OCI-LY7 (cell line): ENCODE measurements around the gene MIEF2. TPM values are rescaled to one million over a fixed set of nuclear protein-coding genes. Genes with fewer than 3 reads are reported as not detected.

Experiments
- BruUV-seq: library from RNA; stranded (reverse); fragments of 400-500 nt; replicated peaks from 2 replicates; lab custom pipeline; 2021; lab: Mats Ljungman, UMichigan
- CTCF ChIA-PET: fragments of 300-600 bp; sonication (Branson Sonifier 250); formaldehyde crosslinking; loops from one replicate; lab custom pipeline; 2022; ENCODE audit warnings: antibody characterized with exemption; ENCODE audit not compliant: unreplicated experiment; lab: Charles Lee
- POLR2A ChIA-PET: fragments of 300-600 bp; sonication (Branson Sonifier 250); formaldehyde crosslinking; loops from one replicate; lab custom pipeline; 2022; ENCODE audit warnings: antibody characterized with exemption; lab: Charles Lee
- DNase-seq: peaks from one replicate; pipeline ENCODE4 v3.0.0-alpha.2; 2015; ENCODE audit warnings: low spot score
- H2AFZ ChIP-seq: fragments of 200-600 bp; sonication (generic), shearing (Covaris generic); 2 replicates; pipeline ENCODE4 v1.6.1; 2014; ENCODE audit warnings: mild to moderate bottlenecking, antibody characterized with exemption, low read length, moderate library complexity
- H3K27ac ChIP-seq: fragments of 200-600 bp; sonication (generic); 2 replicates; pipeline ENCODE4 v1.5.1; 2014; ENCODE audit warnings: mixed run types, low read depth, mild to moderate bottlenecking, moderate library complexity, low read length, inconsistent platforms; ENCODE audit not compliant: poor library complexity, severe bottlenecking
- H3K36me3 ChIP-seq: fragments of 200-600 bp; sonication (generic); 2 replicates; pipeline ENCODE4 v1.6.1; 2014; ENCODE audit warnings: mild to moderate bottlenecking, antibody characterized with exemption, low read length, moderate library complexity, mixed read lengths; ENCODE audit not compliant: insufficient read depth
- H3K4me1 ChIP-seq: fragments of 200-600 bp; sonication (generic); 2 replicates; pipeline ENCODE4 v1.5.1; 2014; ENCODE audit warnings: mild to moderate bottlenecking, low read length; ENCODE audit not compliant: insufficient read depth, poor library complexity, severe bottlenecking
- H3K4me2 ChIP-seq: fragments of 200-600 bp; sonication (generic); 2 replicates; pipeline ENCODE4 v1.6.1; 2014; ENCODE audit warnings: mild to moderate bottlenecking, low read length
- H3K4me3 ChIP-seq: fragments of 200-600 bp; sonication (generic); 2 replicates; pipeline ENCODE4 v1.5.1; 2014; ENCODE audit warnings: mild to moderate bottlenecking, low read depth, low read length; ENCODE audit not compliant: poor library complexity, severe bottlenecking
- H3K79me2 ChIP-seq: fragments of 200-600 bp; sonication (generic); 2 replicates; pipeline ENCODE4 v1.6.1; 2016; ENCODE audit warnings: low read depth, mild to moderate bottlenecking, low read length, moderate library complexity, mixed read lengths; ENCODE audit not compliant: insufficient read depth
- H3K9me2 ChIP-seq: fragments of 200-600 bp; sonication (generic); 2 replicates; pipeline ENCODE4 v1.6.1; 2016; ENCODE audit warnings: mild to moderate bottlenecking, low read length, mixed read lengths; ENCODE audit not compliant: insufficient read depth
- H3K9me3 ChIP-seq: fragments of 200-600 bp; sonication (generic); 2 replicates; pipeline ENCODE4 v1.6.1; 2014; ENCODE audit warnings: mild to moderate bottlenecking, mixed run types, low read length, mixed read lengths
- H4K20me1 ChIP-seq: fragments of 200-600 bp; sonication (generic); 2 replicates; pipeline ENCODE4 v1.6.1; 2014; ENCODE audit warnings: mild to moderate bottlenecking, antibody characterized with exemption, low read length, moderate library complexity, mixed read lengths; ENCODE audit not compliant: insufficient read depth
- CTCF ChIP-seq: fragments of 200-600 bp; sonication (generic); conservative IDR thresholded peaks from 2 replicates; pipeline ENCODE4 v1.5.1; 2014; ENCODE audit warnings: mild to moderate bottlenecking, antibody characterized with exemption, low read length, moderate library complexity, mixed read lengths
- EZH2phosphoT487 ChIP-seq: fragments of 200-600 bp; sonication (generic); IDR thresholded peaks from 2 replicates; pipeline ENCODE4 v1.6.1; 2018; ENCODE audit warnings: low read depth, borderline replicate concordance, mild to moderate bottlenecking, mixed run types, antibody characterized with exemption, low read length, moderate library complexity, mixed read lengths
- intact Hi-C: fragments of 100-400 bp; cut with micrococcal nuclease; formaldehyde crosslinking; loops from one replicate; pipeline ENCODE4 v1.10.0; 2022; ENCODE audit not compliant: unreplicated experiment
- total RNA-seq, 2 experiments: library from RNA; depleted of rRNA in 1 of 2; stranded (reverse); fragments of >200 nt in 1 of 2; shearing (Covaris generic) in 1 of 2; gene quantifications; 2 replicates each; pipeline ENCODE4 v1.2.3, GENCODE V29; 2014 to 2022

MIEF2 gene
- total RNA-seq, 2 experiments from 2014 or later = 7.9 to 11.8 TPM

GRCh38 chr17:18217412-18218015 is 42.9 kb upstream of the MIEF2 start:
- no peaks in the 10 kb centered on the region for H3K36me3 ChIP-seq
- no peaks in the 10 kb centered on the region for H3K79me2 ChIP-seq
- BruUV-seq = no TSS peak
- H4K20me1 ChIP-seq = no peaks in the 10 kb centered on the region
- intact Hi-C loops = loop anchor here (2.0 kb wide), 1 partner anchor 77 kb away; no protein-coding TSS in a partner anchor
- peak; percentile 88 for TF ChIP-seq CTCF
- no peak for TF ChIP-seq EZH2phosphoT487
- no peak overlapping the region for H2AFZ ChIP-seq
- no peaks in the 10 kb centered on the region for H3K4me1 ChIP-seq
- H3K9me3 ChIP-seq = no peaks in the 10 kb centered on the region
- no peaks in the 10 kb centered on the region for H3K9me2 ChIP-seq
- CTCF ChIA-PET = no interaction called here
- DNase-seq = peak; percentile 70
- POLR2A ChIA-PET = no interaction called here
- no peak overlapping the region for H3K4me3 ChIP-seq
- no peak overlapping the region for H3K27ac ChIP-seq
- H3K4me2 ChIP-seq = no peak overlapping the region

- CTCF ChIA-PET = interaction anchor here (0.6 kb wide), 1 partner anchor 18 kb away, joined by 3 read pairs; no protein-coding TSS in a partner anchor
- POLR2A ChIA-PET = no interaction called here
- Histone ChIP-seq H3K4me2 (no peak overlapping the region), H3K36me3 (no peaks in the 10 kb centered on the region), H4K20me1 (no peaks in the 10 kb centered on the region), H3K27ac (no peak overlapping the region), H3K4me3 (no peak overlapping the region), H3K4me1 (no peaks in the 10 kb centered on the region), H2AFZ (no peak overlapping the region), H3K9me3 (no peaks in the 10 kb centered on the region), H3K79me2 (no peaks in the 10 kb centered on the region), H3K9me2 (no peaks in the 10 kb centered on the region)
- intact Hi-C loops = no loop called here
- BruUV-seq = no TSS peak
- no peak for DNase-seq
- no peak for TF ChIP-seq EZH2phosphoT487
- no peak for TF ChIP-seq CTCF
Measured at GRCh38 chr17:18218756-18219415, 41.6 kb upstream of the MIEF2 start.

GRCh38 chr17:18224053-18224386 is 36.4 kb upstream of the MIEF2 start:
- CTCF ChIA-PET = no interaction called here
- POLR2A ChIA-PET = no interaction called here
- no peak overlapping the region for H2AFZ ChIP-seq

More at GRCh38 chr17:18224053-18224386, 36.4 kb upstream of the MIEF2 start:
- Histone ChIP-seq H3K4me2 (no peak overlapping the region), H3K4me1 (peaks cover 15% of the 10 kb centered on the region), H4K20me1 (no peaks in the 10 kb centered on the region), H3K27ac (no peak overlapping the region), H3K79me2 (no peaks in the 10 kb centered on the region), H3K9me2 (no peaks in the 10 kb centered on the region), H3K36me3 (no peaks in the 10 kb centered on the region), H3K9me3 (no peaks in the 10 kb centered on the region), H3K4me3 (no peak overlapping the region)
- intact Hi-C loops = no loop called here
- TF ChIP-seq EZH2phosphoT487 (no peak), CTCF (no peak)
- BruUV-seq = no TSS peak
- no peak for DNase-seq
